ENCODE measurements around the gene ROBO1. TPM values are rescaled to one million over a fixed set of nuclear protein-coding genes. Genes with fewer than 3 reads are reported as not detected.

ROBO1 gene
- total RNA-seq, 1 donor from 2014 or later: 182 TPM

DNA sequence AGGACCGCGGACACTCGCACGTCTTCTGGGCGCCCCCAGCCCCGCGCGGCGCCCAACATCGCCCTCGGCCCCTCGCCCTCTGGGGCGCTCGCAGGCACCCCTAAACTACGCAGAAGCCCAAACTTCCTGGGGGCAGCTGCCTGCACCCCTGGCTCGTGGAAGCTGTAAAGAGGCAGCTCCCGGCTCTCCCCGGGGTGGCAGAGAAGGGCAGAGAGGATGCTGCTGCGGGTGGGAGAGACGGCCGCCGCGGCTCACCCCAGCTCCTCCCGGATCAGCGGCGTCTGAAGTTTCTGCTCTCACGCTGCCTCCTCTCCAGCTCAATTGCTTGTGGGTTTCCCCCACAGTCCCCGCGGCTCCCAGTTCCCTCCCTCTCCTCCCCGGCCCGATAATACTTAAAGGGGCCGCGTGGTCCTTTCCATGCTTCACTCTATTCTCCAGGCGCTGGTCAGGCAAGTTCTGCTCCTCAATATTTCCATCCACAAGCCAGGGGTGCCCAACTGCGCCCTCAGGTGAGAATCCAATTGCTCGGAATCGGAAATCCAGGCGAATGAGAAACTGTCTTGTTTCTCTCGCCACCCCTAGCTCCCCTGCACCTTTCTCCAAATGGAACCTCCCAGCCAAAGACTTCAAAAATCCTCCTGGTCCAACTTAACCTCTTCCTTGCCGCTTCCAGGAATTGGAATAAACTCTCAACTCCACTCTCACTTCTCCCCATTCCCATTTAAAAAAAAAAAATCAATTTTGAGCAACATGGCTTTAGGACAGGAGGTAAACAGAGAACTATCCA, 748.5 kb downstream of the ROBO1 start:
- Mint-ChIP-seq H3K4me3 (no peak overlapping the region), H3K27ac (peak overlapping the region; percentile 93), H3K9me3 (no peaks in the 10 kb centered on the region), H3K36me3 (peaks cover 5% of the 10 kb centered on the region), H3K4me1 (ENCODE audit: unreplicated experiment) (peaks cover 7% of the 10 kb centered on the region), H3K27me3 (no peaks in the 10 kb centered on the region)
- TF ChIP-seq, protein P1, sequence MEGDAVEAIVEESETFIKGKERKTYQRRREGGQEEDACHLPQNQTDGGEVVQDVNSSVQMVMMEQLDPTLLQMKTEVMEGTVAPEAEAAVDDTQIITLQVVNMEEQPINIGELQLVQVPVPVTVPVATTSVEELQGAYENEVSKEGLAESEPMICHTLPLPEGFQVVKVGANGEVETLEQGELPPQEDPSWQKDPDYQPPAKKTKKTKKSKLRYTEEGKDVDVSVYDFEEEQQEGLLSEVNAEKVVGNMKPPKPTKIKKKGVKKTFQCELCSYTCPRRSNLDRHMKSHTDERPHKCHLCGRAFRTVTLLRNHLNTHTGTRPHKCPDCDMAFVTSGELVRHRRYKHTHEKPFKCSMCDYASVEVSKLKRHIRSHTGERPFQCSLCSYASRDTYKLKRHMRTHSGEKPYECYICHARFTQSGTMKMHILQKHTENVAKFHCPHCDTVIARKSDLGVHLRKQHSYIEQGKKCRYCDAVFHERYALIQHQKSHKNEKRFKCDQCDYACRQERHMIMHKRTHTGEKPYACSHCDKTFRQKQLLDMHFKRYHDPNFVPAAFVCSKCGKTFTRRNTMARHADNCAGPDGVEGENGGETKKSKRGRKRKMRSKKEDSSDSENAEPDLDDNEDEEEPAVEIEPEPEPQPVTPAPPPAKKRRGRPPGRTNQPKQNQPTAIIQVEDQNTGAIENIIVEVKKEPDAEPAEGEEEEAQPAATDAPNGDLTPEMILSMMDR (conservative IDR thresholded peaks at IDR 0.05): no peak
- DNase-seq (ENCODE audit: extremely low spot score, unreplicated experiment): peak; percentile 83

DNA sequence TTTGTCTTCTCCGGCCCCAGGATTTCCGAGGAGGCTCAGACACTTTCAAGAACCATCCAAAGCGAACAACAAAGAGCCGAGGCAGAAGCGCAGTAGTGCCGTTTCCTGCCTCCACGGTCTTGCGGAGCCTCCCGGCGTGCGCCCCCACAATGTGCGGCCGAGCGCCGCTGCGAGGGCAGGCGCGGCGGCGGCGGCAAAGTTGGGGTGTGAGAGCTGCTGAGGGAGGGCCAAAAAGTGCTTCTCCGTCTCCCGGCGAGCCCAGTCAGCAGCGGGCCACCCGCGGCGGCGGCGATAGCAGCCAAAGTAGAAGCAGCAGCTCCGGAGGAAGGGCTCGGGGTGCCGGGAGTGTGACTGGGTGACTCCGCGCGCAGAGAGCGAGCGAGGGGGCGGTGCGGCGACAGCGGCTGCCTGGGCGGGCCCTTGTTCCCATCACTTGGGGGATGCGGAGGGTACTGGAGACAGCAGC, 749.1 kb downstream of the ROBO1 start:
- TF ChIP-seq, protein P1 (conservative IDR thresholded peaks at IDR 0.05): no peak
- Mint-ChIP-seq H3K27me3 (peaks cover 1% of the 10 kb centered on the region), H3K27ac (no peak overlapping the region), H3K4me3 (no peak overlapping the region), H3K9me3 (no peaks in the 10 kb centered on the region), H3K36me3 (peaks cover 7% of the 10 kb centered on the region), H3K4me1 (ENCODE audit: unreplicated experiment) (peaks cover 9% of the 10 kb centered on the region)
- DNase-seq (ENCODE audit: extremely low spot score, unreplicated experiment): peak; percentile 75

DNA sequence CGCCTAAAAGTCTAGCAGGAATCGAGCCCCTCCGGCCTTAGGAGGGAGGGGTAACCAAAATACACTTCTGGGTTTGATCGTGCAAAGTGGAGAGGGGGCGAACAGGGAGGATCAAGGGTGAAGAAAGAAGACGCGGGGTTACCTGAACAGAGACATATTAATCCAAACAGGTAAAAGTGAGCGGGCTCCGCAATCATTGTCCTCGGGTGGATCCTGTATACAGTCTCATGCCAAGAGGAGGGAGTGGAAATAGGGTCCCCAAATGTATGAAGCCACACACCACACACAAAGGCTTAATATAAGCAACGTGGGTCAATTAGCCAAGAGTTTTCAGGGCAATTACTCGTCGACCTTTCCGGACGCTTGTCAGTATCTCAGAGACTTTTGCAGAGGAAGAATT, 749.5 kb downstream of the ROBO1 start:
- H3K4me1 Mint-ChIP-seq (ENCODE audit: unreplicated experiment): peaks cover 14% of the 10 kb centered on the region
- TF ChIP-seq, protein P1 (conservative IDR thresholded peaks at IDR 0.05): no peak
- H3K36me3 Mint-ChIP-seq: peaks cover 10% of the 10 kb centered on the region
- H3K27me3 Mint-ChIP-seq: peaks cover 3% of the 10 kb centered on the region
- no peaks in the 10 kb centered on the region for H3K9me3 Mint-ChIP-seq
- H3K4me3 Mint-ChIP-seq: no peak overlapping the region
- no peak for DNase-seq (ENCODE audit: extremely low spot score, unreplicated experiment)
- no peak overlapping the region for H3K27ac Mint-ChIP-seq

DNA sequence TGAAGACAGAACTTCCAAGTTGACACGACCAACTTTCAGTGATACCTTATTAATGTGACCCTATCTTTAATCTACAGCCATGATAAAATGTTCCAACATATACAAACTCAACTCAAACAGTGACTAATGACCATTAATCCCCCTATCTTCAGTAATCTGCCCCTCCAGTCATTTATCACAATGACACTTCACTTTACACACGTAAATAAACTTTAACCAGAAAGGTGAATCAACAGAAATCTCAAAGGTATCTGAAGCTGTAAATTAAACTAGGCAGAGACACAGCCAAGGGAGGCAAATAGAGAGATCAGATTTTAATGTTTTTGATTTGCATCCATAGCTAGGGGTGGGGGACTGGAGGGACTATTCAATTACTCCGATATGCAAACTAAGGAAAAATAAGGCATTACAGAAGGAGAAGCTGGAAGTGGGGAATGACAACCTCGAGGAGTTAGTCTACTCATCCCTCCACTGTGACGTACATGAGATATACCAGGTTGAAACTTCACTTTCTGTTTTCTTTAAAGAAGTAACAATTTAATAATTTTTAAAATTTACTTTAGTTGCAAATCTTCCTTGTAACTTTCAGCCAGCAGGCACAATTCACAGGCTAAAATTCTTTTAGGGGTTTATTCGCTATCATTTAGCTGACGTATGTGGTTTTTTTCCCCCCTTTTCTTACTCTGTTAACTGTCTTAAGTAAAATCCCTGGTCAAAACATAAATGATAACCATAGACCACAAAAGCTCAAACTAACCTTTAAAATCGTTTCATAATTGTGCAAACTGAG, 751.0 kb downstream of the ROBO1 start:
- no peak overlapping the region for H3K27ac Mint-ChIP-seq
- H3K4me3 Mint-ChIP-seq: no peak overlapping the region
- H3K36me3 Mint-ChIP-seq: peaks cover 18% of the 10 kb centered on the region
- peaks cover 3% of the 10 kb centered on the region for H3K27me3 Mint-ChIP-seq
- H3K9me3 Mint-ChIP-seq: no peaks in the 10 kb centered on the region
- DNase-seq (ENCODE audit: extremely low spot score, unreplicated experiment): no peak
- TF ChIP-seq, protein P1 (conservative IDR thresholded peaks at IDR 0.05): no peak
- peaks cover 28% of the 10 kb centered on the region for H3K4me1 Mint-ChIP-seq (ENCODE audit: unreplicated experiment)

DNA sequence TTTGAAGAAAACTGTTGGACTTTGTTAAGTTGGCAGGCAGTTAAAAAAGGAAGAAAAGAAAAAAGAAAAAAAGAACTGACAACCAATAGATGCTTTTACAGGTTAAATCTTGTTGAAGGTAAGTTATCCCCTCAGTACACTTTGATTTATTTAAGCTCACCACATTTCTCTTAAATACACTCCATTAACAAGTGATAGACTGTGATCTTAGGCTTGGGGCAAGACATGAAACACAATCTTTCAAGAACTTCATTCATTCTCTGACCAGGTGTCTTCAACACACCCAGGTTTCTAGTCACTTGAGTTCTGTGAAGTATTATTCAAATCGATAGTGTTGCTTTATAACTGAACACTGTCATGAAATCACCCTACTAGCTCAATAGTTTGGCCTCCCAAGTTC, 751.9 kb downstream of the ROBO1 start:
- Mint-ChIP-seq H3K36me3 (peaks cover 19% of the 10 kb centered on the region), H3K4me3 (no peak overlapping the region), H3K27ac (peak overlapping the region; percentile 4), H3K9me3 (no peaks in the 10 kb centered on the region), H3K27me3 (peaks cover 3% of the 10 kb centered on the region), H3K4me1 (ENCODE audit: unreplicated experiment) (peaks cover 33% of the 10 kb centered on the region)
- TF ChIP-seq, protein P1 (conservative IDR thresholded peaks at IDR 0.05): no peak
- no peak for DNase-seq (ENCODE audit: extremely low spot score, unreplicated experiment)
